Daoy (cell line): ENCODE results near the gene TMEM44. TPM values are rescaled to one million over a fixed set of nuclear protein-coding genes. Genes with fewer than 3 reads are reported as not detected.
A peak's percentile ranks its signal among the peaks of the same experiment; 100 is the strongest.
"Not testable (repeated sequence)": the region's sequence is repeated elsewhere in the genome, so short reads cannot be mapped to it uniquely, and the experiment has no call there.

Source experiments
- DNase-seq: peaks from one replicate; pipeline ENCODE4 v3.0.0-alpha.2; 2015; ENCODE audit warnings: low read depth
- total RNA-seq: library from RNA; depleted of rRNA; stranded (reverse); fragments of >200 nt; shearing (Covaris generic); gene quantifications from 2 replicates; pipeline ENCODE4 v1.2.3, GENCODE V29; 2014

The TMEM44 gene
- total RNA-seq, 1 experiment from 2014 or later: 12.9 TPM

DNA sequence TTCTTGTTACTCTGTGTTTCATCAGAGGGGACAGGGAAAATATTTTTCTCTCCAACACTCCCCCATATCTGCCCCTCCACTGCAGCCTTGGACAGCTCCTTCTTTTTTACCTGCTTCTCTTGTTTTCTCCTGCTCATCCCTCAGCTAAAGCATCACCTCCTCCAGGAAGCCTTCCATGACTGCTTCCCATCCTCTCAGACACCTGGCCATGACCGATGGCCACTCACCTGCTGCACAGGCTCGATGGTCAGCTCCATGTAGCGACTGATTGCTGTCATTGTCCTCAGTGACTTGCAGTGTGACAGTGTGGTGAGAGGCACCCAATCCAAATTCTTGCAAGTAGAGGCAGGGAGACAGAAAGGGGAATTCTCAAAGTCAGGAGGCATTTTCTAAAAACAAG, 22.5 kb downstream of the TMEM44 start:
- no peak for DNase-seq

DNA sequence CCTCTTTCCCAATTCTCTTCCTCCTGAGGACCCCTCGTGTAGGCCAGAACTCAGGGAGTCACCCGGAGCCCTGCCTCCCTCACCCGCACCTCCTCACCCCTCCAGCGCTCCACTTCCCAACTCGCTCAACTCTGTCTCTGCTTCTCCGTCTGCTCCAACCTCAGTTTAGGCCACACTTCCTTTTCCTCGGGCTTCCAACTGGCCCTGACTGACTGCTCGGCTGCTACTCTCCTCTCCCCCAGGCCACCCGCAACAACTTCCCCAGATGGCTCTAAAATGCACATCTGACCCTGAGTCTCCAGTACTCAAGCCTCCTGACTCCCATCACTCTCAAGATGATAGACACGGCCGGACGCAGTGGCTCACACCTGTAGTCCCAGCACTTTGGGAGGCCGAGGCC, 23.6 kb downstream of the TMEM44 start:
- DNase-seq: no peak

DNA sequence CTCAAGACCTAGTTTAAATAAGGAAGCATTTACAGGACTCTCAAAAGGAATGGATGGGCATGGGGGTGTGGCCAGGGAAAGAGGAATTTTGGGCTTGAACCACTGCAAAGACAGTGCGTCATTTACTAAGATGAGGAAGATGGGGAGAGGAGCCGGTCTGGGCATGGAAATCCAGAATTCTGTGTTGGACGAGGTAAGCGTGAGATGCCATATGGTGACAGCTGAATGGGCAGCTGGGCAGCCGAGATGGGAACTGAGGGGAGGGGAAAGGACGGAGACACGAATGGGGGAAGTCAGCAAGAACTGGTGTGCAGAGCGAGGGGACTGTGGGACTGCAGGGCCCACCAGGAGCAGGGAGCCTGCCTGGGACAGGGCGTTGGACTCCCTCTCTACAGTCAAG, 24.2 kb downstream of the TMEM44 start:
- no peak for DNase-seq

DNA sequence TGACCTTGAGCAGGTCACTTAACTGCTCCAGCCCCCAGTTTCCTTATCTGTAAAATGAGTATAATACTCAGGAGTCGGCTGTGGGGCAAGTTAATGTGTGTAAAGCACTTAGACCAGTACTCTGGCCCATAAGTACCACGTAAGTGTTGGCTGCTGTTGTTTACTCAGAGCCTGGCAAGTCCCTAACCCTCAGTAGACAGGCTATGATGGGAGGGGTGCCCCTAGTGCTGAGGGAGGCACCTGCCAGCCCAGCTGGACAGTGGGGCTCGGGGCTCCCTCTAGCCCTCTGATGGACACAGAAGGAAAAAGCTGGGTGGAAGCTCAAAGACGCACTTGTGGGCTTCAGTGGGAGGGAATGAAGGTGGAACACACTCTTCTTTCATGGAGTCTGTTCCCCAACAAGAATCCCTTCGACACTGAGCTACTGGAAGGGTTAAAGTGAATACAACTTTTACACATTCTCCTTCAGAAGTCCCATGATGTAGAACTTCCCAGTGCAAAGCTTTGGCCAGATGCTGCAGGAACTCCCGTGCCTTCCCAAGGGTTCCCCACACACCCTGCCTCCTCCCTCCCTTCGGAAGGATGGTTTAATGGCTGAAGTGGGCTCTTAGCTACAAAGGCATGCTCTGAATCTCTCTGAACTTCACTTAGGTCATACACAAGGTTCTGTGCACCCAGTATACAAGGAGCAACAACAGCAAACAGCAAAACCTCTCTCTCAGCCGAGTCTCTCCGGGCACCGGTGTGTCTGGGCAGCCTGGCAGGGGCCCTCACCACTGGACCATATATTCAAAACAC, 25.4 kb downstream of the TMEM44 start:
- DNase-seq: no peak

DNA sequence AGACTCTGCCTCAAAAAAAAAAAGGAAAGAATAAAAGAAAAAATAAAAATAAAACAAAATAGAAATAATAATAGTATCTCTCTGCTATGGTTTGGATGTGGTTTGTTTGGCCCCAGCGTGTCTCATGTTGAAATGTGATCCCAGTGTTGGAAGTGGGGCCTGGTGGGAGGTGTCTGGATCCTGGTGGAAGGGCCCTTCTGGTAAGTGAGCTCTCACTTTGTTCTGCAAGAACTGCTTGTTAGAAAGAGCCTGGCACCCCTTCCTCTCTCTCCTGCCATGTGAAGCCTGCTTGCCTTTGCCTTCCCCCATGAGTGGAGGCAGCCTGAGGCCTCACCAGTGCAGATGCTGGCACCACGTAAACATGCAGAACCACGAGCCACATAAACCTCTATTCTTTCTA, 26.3 kb downstream of the TMEM44 start:
- no peak for DNase-seq

DNA sequence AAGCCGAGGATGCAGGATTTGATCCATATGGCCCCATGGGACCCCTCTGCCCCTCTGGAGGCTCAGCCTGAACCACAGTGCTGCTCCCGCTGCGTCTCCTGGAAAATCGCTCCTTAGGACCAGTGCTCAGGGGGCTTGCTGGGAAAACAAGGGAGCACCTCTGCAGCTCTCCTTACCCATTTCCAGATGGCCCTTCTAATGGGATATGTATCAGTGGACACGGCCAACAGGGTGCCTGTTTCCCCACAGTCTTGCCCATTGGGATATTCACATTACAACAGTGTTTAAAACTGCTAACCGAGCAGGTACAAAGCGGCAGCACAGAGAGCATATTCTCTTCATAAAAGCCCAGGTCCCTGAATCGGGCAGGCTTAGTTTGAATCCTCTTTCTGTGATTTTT, 27.1 kb downstream of the TMEM44 start:
- no peak for DNase-seq

DNA sequence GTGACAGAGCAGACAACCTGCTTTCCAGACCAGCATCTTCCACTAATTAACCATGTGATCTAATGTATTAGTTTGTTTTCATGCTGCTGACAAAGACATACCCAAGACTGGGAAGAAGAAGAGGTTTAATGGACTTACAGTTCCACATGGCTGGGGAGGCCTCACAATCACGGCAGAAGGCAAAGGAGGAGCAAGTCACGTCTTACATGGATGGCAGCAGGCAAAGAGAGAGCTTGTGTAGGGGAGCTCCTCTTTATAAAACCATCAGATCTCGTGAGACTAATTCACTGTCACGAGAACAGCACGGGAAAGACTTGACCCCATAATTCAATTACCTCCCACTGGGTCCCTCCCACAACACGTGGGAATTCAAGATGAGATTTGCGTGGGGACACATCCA, 27.9 kb downstream of the TMEM44 start:
- not testable (repeated sequence) for DNase-seq

DNA sequence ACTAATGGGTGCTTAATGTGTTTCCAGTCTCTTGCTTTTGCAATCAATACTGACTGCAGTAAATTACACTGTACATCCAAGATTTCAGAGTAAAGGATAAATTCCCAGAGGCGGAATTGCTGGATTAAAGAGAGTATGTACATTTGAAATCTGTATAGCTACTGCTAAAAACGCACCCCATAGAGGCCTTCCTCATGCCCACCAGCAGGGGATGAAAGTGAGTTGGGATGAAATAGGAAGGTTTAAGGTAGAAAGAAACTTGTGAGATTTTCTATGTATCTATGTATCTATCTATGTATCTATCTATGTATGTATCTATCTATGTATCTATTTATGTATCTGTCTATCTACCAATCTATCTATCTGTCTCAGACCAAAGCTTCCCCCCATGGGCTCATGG, 28.4 kb downstream of the TMEM44 start:
- DNase-seq: no peak

DNA sequence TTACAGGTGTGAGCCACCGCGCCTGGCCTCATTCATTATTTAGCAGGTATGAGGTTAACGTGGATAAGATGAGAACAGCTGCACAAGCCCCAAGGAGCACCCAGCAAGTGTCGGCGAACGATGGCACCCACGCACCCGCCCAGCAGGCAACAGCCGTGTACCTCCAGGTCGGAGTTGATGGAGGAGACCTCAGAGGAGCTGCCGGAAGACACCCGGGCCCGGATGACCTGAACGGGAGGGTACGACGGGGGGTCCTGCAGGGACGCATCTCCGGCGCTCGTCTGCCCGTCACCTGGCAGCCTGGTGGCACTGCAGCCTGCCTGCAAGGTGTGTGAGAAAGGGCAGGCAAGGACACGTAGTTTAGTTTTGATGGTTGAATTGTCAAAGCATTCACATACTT, 29.1 kb downstream of the TMEM44 start:
- no peak for DNase-seq

DNA sequence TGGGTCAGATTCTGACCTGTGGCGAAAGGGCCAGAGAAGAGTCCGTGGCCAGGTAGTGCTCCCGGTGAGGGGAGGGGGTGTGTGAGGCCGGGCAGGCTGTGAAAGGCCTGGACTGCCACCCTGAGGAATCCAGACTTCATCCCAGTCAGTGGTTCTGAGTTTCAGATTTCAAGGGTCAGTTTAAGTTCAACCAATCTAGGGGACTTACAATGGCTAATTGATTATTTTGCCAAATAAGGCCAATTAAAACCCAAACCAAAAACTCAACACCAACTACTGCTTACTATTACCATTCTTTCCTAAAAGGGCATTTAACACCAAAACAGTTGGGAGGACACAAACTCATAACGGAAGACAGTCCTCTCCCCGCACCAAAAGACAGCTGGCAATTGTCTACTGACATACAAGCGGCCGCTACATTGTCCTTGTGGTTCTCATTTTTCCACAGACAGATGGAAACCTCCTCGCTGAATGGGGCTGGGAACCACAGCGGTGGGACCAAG, 30.5 kb downstream of the TMEM44 start:
- no peak for DNase-seq

DNA sequence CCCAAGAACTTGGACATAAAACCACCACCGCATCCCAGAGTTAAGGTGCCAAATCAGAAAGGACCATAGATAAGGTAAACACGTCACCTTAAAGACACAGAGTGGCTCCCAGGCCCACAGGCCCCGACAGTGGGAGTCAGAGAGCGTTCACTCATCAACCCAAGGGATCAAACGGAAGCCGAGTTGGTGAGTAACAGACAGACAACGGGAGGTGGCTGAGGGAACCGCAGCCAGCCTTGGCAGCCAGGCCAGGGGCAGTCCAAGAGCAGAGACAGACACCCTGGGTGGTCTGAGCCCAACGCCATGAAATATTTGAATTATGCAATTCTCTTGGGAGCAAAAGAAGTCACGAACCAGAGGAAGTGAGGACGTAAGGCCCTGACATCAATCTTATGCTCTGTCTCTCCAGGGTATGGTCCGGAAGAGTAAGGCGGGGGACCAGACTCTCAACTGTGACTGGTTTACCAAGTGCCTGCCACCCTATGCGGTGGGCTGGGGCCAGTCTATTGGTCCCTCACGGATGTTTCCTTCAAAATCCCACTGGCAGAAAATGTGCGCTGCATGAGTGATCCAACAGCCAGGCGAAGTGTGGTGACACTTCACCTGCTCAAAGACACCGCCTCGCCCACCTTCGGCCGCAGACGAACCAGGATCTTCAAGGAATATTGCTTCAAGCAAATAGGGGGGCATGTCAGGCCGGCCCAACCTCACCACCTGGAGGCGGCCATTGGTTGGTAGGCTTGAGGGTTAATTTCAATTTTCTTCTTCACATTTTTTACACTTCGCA, 34.3 kb downstream of the TMEM44 start:
- peak; percentile 100 for DNase-seq

DNA sequence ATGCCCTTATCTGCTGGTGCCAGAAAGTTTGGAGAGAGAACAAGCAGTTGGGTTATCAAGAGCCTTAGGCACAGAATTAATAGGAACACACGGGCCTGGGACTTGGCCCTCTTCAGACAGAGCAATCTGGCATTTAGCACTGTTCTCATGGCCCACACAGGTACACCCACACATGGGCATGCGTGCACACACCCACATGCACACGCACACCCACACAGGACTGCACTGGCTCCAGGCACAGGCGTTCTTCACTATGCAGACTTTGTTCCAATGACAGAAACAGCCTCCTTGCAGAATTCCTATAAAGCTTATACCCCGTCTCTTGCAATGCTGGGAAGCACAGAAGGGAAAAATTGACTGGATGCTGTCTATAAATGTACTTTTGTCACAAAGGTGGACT, 36.3 kb downstream of the TMEM44 start:
- DNase-seq: no peak

DNA sequence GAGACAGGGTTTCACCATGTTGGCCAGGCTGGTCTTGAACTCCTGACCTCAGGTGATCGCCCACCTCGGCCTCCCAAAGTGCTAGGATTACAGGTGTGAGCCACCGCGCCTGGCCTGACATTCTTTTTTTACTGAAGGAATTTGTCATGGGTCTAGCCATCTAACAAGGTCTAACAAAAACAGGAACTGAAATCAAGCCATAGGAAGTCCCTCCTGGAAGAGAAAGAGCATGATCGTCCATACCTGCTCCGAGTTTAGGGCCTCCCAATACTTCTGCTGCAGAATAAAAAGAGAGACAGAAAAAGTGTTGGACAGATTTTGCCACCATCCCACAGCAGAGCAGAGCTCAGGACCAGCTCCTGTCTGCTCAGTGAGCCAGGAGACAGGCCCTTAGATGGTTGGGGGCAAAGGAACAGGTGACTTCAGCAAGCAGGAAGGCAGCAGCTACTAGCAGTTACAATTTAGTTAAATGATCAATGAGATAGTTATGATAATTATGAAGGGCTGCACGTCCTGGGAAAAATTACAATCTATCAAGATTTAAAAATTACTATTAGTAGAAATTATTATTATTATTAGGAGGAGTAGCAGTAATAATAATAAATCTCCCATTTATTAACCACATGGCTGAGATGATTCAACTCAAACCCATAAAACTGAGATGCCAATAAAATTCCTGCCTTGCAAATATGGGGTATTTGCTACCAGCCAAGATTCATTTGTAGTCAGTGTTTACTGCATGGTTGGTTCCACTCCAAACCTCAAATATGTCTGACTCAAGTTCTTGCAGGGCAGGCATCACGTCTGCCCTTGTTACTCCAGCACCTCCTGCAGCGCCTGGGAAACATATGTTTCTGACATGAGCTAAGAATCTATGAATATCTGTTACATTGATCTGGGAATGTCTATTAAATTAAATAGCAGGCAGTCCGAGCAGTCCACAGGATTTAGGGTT, 40.1 kb downstream of the TMEM44 start:
- peak; percentile 99 for DNase-seq

DNA sequence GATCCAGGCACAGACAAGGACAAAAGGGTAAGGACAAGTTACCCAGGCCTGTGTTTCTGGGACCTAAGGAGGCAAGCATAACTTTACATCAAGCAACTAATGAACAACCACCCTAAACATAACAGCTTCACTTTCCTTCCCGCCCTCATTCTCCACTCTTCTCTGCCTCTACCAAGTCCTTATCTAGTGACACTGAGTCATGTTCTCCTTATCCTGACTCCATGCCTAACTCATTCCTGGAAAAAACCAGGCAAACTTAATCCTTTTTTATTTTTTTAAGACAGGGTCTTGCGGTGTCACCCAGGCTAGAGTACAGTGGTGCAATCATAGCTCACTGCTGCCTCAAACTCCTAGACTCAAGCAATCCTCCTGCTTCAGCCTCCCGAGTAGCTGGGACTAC, 44.5 kb downstream of the TMEM44 start:
- DNase-seq: peak; percentile 28

DNA sequence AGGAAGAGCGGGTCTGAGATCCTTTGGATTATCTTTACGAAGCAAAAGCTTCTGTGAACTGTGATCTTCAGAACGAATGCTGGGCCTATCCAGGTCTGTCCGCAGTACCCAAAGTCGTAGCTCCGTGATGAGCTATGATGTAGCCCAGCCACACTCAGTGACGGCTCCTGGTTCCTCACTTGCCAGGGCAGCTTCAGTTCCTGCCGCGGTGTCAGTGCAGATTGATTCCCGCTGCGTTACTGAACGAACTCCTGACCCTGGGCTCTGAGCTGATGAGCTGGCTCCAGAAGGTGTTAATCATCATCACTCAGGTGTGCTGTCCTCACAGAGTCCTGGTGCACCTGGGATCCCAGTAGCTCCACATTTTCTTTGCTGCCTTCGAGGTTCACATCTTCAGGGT, 45.0 kb downstream of the TMEM44 start:
- DNase-seq: no peak

DNA sequence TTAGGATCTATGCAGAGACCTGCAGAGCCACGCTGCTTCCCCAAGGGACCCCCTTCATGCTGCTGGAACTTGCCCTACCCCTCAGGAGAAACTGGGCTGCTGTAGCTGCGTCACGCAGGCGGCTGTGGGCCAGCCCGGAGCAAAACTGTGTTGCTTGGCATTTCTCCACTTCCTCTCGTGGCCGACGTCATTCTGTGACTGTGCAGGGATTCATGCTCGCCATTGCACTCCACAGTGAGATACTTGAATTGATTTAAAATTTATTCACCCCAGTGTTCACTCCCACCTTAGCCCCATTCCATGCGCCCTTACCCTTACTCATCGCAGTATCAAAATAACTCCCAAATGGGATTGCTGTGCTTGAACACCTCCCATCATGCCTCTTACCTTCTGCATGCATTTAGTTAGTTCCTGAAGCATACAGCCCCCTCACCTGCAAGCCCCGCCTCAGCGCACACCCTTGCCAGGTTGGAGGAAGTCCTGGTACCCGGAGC, 45.7 kb downstream of the TMEM44 start:
- DNase-seq: peak; percentile 58

DNA sequence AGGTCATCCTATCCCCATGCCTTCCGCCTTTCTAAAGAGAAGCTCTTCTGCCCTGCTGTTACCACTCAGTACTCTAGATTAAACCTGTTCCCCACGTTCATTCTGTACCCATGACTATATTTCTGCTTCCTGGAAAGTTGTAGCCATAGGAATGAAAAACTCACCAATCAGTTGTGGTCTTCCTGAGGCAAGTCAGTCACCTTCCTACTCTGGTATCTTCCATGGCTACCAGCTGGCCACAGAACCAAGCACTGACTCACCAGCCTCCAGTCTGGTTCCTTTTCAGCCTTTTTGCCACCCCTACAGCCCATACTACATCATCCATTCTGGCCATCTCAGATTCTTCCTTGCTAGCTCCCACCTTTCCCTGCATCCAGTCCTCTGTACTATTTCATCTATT, 46.4 kb downstream of the TMEM44 start:
- peak; percentile 80 for DNase-seq

DNA sequence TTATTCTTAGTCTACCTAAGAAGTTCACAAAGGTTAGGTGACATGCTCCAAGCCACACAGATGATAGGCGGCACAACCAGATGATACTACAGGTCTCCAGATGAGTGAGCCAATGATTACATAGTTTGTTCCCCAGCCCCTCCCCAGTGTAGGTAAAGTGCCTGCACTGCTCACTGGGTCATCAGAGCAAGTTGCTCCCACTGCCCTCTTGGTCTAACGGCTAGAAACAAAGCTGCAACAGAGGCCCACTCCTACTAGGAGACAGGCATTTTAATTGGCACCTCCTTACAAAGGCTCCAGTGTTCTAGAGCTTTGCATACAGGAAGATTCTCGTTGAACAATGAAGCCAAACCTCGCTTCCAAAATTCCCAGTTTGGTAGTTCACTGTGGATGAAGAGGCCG, 47.3 kb downstream of the TMEM44 start:
- DNase-seq: no peak

DNA sequence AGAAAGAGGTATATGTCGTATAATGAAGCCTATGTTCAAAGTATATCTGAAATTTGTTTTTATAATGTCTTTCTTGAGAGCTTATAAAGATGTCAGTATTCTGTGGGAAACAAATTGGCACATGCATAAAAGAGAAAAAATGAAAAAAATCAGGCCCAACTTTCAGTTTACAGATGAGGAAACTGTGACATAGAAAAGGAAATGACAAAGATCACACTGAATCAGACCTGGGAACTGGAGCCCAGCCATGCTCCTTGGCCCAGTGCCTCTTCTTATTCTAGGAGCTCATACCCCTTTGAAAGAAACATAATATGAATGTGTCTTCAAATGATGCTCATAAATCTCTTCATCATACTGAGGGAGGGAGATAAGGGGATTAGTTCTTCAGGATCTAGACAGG, 48.4 kb downstream of the TMEM44 start:
- DNase-seq: peak; percentile 62

DNA sequence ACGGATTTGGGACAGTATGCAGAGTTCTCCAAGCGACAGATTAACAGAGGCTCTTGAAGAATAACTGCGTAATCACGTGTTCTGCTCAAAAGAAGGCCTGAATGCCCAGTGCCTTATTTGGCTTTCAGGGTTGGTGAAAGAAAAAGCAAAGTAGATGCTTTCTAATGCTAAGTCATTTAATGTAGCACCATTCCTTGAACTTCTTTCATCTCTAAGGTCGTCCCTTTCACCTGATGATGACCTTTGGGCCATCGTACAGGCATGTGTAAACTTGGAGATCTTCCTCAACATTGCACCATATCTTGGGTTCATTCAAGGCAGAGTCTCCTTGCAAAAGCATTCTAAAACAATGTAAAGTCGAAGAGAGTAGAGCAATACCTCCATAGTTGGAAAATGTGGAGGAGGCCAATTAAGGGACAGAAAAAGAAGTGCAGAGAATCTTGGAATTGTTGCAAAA, 48.9 kb downstream of the TMEM44 start:
- no peak for DNase-seq

DNA sequence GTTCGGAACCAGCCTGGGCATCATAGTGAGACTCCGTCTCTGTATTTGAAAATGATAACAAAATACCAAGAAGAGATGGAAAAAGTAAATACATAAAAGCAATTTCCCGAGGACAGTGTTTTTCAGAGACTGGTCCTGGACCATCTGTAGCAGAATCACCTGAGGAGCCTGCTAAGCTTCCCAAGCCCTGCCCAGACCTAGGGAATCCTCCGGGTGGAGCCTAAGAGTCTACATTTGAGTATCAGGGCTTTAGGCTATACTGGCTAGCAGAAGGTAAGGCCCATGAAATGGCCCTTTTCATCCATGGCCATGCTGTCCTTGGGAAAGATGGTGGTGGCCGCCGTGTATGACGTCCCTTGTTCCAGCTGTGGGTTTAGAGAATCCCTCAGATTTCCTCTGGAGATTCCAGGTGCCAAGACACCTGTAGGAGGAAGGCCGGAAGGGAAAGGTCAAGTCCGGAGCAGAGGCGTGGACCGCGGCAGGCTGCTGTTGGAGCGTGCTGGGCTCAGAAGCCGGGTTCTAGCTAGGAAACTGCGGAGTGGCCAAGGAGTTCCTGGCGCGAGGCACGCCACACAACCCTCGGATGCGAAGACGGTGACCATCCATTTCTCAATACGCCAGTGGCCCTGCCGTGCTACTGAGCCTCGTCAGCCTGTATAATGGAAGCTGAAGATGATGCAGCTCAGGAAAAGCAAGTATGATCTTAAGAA, 50.9 kb downstream of the TMEM44 start:
- DNase-seq: no peak
